ENCODE data around the gene CLDN20.
"Not testable (repeated sequence)": the region's sequence is repeated elsewhere in the genome, so short reads cannot be mapped to it uniquely, and the experiment has no call there.

Gene CLDN20

DNA sequence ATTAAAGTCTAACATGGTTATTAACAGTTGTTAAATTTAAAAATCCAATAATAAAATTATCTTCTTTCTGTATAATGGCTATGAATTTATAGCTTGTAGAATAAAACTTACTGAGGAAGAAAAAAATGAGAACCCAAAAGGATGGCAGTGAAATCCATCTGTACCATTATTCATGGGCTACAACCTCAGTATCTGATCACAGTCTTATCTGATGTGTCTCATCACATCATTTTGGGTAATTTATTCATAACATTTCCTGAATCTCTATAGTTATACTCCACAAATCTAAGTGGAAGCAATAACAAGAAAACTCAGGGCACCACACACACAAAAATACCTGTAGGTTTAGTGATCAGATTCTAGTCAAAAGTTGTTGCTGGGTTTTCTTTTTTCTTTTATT lies 7.3 kb downstream of the CLDN20 start:
- DNase-seq, result no peak

DNA sequence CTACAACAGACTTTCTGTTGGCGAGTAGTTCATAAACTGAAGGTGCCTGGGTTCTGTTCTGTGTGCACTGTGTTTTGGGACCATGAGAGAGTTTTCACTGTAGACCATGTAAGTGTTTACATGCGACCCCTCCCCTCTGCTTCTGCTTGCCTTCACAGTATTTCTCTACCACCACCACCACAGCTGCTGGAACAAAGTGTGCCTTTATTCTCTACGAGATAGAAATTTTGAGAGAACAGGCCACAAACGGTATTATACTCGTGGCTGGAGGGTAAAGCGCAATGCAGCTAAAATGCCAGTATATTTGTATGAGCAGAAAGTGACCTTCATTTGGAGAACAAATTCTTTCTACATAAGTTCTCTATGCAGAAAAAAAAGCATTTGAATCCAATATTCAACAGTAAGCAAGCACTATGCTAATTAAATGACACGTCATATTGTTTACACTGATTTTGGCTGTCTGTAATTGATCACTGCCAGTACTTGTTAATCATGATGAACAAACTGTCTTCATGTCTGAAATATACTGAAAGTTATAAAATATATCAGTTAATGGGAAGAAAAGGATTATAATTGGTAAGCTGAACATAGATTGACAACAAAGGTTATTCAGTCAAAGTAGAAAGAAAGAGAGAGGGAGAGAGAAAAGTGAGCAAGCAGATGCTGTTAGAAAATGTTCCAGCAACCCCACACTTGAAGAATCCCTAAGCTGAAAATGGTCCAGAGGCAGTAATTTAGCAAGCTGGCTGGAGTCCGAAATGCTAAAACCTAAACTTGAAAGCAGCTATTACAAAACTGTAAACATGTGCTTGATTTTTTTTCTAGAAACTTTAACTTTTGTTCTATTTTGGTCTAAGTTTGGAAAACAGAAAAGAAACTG lies 8.8 kb downstream of the CLDN20 start:
- DNase-seq, result no peak

DNA sequence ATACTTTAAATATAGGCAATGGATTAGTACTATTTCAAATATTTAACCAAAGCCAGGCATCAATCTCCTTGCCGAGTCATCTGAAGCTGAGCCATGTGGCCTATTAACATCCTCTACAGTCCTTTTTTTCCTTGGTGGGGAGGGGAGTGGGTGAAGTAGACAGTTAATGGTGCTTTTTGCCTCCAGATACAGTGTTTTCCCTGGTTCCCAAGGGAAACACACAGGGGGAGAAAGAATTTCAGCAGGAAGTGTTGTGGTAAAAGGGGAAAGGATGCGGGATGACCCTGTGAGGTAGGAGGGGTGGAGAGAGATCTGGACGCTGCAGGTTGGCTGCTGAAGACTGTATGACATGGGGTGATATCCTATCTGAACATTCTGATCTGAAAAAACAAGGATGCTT lies 9.6 kb downstream of the CLDN20 start:
- DNase-seq, result no peak

DNA sequence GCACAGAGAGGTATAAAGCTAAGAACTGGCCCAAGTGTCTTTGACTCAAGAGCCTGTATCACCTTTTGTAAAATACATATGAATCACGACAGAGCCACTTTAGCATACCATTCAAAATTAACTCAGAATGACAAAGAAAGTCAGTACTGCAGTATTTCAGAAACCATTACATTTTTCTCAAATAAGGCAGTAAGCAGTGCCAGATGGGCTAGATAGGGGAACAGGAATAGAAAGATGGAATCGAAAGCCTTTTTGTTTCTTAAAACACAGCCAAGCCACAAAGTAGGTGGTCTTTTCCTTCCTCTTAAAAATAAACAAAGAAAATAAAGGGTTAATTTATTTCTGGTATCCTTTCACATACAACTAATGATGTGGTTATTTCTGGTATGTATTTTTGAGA lies 10.3 kb downstream of the CLDN20 start:
- DNase-seq, result no peak

DNA sequence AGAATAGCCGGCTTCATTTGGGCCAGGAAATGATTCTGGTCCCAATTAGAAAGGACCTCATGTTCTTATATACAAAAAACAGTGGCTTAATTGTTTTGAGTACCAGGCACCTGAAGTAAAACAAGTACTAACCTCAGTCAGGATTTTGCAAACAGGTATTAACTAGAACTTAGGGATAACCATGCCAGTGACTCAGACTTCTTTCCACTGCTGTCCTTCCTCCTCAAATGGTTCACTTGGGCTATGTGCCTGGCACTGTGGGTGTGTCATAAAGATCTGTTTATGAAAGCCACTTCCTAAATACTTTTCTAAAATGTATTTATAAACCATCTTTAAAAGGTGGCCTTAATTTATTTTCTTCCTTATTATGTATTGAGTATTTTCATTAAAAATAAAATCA lies 10.7 kb downstream of the CLDN20 start:
- DNase-seq, result no peak

DNA sequence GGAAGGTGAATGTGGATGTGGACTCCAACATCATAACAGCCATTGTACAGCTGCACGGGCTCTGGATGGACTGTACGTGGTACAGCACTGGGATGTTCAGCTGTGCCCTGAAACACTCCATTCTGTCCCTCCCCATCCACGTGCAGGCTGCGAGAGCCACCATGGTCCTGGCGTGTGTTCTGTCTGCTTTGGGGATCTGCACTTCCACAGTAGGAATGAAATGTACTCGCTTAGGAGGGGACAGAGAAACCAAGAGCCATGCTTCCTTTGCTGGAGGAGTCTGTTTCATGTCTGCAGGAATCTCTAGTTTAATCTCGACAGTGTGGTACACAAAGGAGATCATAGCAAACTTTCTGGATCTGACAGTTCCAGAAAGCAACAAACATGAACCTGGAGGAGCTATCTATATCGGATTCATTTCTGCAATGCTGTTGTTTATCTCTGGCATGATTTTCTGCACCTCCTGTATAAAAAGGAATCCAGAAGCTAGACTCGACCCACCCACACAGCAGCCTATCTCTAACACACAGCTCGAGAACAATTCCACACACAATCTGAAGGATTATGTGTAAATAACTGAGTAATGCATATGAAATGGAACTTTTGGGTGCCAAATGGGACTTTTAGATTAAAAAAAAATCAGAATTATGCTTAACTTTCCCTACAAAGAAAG lies 12.1 kb downstream of the CLDN20 start:
- DNase-seq, result no peak

DNA sequence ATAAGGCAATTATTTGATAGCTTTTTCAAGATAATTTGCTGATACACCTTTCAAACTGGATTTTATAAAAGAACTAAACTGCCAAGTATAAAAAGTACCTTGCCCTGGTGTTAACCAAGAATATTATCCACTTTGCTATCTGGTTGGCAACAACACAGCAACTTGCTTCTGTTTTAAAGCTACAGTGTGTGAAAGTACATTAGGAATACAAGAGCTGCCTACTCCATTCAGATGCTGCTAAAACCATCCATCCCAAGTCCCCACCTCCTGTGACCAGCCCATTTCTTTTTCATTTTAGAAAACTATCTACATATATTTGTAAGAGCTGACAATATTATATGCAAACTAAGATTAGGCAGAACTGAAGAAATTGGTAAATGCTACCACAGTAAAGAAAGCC lies 12.8 kb downstream of the CLDN20 start:
- no peak for DNase-seq

DNA sequence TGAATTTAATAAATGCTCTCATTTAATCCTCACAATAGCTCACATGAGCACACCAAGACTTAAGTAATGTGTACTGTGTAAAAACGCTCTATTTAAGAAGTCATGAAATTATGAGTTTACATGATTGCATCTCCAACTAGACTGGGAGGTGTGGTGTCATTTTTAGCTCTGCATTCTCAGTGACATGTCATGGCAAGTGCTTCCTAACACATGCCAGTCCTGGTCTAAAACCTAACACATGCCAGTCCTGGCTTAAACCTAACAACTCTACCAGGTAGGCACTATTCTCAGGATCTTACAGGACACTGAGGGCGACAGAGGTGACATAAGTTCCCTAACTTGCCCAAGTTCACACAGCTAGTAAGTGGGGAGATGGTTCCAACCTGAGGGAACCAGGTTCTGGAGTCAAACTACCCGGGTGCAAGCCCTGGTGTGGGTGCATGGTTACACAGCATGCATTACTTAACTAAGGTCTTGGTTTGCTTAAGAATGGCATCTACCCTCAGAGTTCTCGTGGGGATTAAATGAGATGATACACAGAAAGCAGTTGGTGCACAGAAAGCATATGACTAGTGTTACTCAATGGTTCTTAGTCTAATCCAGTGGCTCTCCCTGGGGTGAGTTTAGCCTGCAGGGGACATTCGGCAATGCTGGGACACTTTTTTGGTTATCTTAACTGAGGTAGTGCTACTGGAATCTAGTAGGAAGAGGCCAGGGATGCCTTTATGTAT lies 14.7 kb downstream of the CLDN20 start:
- DNase-seq, result no peak

DNA sequence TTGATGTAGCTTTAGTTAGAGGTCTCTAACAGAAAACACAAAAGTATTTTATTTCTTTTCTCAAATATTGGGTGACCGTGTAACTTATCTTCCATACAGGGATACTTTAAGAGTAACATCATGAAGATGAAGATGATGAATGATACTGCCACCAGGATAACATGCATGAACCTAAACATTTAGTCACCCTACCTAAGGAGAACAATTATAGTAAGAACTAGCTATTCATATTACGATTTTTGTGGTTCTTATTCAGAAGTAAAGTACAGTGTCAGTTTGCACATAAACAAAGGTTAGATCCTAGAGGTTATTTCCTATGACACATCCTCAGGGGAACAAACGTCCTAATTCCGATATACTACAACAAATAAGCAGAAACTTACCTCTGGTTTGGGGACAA lies 21.0 kb downstream of the CLDN20 start:
- no peak for DNase-seq

DNA sequence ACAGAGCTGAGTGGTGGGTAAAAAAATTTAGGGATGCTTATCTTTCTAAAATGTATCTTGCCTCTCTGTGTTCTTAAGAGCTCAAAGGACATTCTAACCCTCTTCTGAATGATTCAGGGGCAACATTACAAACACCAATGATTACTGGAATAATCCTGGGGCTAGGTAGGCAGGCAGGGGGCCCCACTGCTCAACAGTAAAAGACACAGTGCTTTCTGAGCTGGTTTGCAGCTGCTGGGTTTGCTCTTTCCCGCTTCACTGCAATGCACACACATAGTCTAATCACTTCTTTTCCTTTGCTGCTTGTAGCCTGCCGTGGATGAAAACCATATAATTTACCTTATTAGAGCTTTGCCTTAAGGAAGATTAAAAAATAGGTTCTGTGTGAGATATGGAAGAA lies 23.9 kb downstream of the CLDN20 start:
- DNase-seq, result no peak

DNA sequence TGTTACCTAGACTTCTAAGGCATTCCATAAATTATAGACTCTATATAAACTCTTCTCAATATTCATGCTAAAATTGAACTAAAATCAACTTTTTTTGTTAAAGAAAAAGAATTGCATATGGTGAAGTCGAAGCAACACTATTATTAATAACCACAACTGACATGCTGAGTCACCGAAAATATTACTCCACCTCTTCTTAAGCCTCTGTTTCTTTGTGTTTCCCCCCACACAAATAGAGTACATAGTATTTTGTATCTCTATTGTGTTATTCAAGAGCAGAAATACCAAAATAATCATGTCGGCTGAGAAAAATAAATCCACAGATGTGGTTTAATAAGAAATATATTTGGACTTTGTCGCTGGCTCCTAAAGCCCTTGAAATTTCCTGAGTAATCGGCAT lies 26.7 kb downstream of the CLDN20 start:
- no peak for DNase-seq

DNA sequence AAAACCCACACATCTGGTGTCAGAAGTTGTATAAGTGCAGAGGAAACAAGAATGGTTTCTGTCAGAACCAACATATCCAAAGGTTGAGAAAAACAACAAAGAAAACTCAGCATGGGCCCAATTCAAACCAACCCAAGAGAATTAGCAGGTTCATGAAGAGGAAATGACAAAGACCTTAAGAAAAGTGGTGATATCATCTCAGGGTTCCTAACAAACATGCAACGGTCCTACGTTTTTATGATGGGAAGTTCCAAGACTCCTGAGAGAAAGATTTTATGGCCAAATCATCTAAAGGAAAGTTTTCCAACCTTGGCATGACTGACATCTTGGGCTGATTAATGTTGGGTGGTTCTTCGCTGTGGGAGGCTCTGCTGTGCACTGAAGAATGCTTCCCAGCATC lies 27.5 kb downstream of the CLDN20 start:
- DNase-seq, result no peak

DNA sequence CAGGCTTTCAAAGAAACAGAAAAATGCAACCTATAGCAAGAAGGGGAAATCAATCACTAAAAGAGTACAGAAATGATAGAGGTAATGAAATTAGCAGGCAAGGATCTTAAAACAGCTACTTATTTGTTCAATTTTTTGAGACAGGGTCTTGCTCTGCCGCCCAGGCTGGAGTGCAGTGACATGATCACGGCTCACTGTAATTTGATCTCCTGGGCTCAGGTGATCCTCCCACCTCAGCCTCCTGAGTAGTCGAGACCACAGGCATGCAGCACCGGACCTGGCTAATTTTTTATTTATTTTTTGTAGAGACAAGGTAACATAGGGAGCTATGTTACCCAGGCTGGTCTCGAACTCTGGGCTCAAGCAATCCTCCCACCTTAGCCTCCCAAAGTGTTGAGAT lies 28.9 kb downstream of the CLDN20 start:
- DNase-seq, result no peak

DNA sequence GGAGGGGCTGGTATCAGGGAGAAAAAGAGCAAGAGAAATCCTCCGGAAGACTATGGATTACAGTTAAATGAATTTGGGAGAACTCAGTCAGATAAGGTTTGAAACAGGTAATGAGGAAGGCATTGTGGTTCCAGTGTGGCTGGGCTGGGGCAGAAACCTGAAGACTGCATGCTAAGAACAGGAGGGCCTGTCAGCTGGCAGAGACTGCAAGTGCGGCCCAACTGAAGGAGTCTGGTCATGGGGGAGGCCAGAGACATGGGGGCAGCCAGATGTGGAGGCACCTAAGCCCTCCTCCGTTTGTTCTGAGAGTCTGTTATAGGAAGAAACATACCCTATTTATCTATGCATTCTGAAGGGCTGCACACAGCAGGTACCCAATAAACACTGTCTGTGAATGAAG lies 33.9 kb downstream of the CLDN20 start:
- no peak for DNase-seq

DNA sequence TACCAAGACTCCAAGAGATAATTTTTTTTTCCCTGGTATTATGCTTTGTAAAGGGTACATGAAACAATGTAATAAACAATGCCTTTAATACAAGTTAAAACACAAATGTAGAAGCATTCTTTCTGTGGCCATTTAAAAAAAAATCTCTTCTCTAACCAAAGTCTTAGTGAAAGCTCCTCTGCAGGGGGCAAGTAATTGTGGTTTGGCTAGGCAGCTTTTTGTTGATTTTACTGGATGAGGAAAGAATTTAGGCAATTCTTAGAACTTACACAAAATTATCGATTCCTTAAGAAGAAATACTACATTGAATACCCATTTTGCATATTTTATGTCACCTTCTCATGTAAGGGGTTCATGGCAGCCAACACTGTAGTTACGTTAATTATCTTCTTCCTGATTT lies 38.1 kb downstream of the CLDN20 start:
- DNase-seq, result no peak

DNA sequence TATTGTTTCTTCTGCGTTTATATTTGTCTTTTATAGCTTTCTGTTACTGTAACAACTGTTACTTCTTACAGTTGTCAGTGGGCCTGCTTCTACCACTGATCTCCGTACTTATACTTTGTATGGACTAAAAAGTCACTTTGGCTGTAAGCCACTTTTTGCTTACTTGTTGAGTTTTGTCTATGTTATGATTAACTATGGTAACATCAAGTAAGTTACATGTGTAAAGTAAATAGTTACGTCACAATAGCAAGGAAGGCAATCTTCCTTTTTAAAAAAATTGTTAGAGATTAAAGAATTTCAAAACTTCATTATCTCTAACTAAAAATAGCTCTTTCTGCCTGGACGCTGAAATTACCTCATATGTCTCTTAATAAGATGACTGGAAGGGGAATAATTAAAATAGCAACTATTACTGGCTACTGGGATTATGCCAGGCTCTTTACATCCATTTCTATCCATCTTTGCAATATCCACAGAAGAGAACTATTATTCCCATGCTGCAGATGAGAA lies 39.6 kb downstream of the CLDN20 start:
- DNase-seq, result no peak

DNA sequence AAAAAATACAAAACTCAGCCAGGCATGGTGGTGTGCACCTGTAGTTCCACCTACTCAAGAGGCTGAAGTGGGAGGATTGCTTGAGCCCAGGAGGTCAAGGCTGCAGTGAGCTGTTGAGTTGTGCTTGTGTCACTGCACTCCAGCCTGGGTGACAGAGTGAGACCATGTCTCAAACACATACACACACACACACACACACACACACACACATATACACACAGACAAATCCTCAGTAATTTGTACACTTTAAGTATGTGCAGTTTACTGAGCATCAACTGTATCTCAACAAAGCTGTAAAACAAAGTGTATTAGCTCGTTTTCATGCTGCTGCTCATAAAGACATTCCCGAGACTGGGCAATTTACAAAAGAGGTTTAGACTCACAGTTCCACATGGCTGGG lies 43.1 kb downstream of the CLDN20 start:
- DNase-seq, result no peak

DNA sequence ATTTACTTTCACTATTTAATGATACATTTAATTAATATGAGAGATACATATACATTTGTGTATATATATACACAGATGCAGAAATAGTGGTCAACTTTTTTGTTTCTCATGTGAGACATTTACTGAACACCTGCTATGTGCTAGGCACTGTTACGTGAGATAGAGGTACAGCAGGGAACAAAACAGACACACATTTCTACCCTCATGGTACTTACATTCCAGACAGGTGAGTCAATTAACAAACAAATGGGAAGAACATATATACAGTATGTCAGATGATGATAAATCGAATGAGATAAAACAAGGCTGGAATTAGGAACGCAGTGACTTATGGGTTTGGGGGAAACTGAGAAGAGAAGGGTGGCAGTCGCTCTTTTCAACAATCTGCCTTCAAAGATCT lies 45.3 kb downstream of the CLDN20 start:
- DNase-seq, result no peak

DNA sequence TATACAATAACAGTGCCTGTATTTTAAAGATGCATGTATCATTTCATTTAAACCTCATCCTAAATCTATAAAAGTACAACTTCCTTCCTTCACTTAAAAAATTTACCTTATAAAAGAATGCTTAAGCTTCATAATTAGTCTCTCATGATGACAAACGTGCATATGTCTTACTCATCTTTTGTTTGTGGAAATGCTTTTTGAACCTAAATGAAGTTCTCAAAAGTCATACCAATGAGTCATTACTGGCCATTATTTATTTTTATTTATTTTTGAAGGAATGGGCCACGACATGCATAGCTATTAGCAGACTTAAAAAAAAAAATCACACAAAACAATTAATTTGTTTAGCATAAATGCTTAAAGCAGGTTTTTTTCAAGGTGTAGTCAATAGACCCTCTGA lies 46.8 kb downstream of the CLDN20 start:
- no peak for DNase-seq

DNA sequence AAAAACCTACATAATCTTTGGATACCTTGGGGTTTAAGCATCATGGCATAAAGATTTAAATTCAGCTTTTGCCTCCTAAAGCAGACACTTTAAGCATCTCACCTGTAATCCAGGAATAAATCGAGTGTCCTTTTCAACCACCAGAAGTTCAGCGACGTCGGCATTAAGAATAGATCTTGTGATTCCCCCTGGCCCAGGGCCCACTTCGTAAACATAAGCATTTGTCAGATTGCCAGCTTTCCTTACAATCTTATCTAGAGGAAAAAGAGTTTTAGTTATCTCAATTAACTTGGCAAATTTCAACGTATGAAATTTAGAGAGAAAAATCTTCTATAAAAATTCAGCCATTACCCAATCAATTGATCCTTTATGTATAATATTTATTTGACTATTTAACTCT lies 47.3 kb downstream of the CLDN20 start:
- no peak for DNase-seq

DNA sequence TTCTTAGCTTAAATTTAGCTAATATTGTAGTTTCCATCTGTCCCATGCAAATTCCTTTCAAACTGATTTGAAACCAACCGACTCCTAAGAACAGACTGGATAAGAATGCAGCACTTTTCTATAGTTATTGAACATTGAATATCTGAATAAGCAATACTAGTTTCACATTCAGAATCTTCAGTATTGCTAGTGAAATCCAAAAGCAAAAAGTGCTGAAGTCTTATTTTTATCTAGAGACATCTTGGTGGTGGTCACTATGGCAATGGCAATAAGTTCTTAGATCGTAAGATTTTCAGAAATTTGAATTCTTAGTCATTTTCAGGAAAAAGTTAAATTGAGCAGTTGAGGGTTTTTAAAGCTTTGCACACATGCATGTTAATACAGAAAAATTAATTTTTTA lies 47.8 kb downstream of the CLDN20 start:
- no peak for DNase-seq

DNA sequence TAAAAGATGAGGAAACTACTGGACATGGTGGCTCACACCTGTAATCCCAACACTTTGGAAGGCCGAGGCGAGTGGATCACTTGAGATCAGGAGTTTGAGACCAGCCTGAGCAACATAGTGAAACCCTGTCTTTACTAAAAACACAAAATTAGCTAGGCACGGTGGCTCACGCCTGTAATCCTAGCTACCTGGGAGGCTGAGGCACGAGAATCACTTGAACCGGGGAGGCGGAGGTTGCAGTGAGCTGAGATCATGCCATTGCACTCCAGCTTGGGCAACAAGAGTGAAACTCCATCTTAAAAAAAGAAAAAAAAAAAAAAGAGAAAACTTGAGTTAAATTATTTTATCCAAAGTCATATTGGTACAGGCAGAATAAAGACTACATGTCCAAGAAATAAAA lies 49.1 kb downstream of the CLDN20 start:
- DNase-seq, result not testable (repeated sequence)

DNA sequence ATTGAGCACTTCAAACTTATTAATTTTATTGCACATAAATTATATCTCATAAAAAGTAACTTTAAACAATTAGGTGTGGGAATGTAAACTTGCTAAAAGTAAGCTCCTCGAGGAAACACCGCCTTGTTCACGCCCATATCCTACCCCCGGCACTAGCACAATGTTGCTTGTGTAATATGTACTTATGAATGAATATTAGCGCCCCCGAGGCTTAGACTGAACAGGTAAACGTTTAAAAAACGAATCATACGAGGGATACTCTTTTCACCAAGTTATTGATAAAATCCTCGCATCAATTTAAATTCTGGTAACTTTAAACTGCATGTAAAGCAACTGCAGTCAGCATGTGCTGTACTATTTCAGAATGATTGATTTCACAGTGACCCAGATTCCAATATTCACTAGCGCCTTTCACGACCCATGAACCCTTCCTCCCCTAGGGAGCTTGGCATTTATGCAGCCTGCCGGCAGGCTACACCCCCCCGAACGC lies 49.8 kb downstream of the CLDN20 start:
- no peak for DNase-seq

Data from activated naive CD4-positive, alpha-beta T cell treated with anti-CD3 and anti-CD28 coated beads, Interleukin-2, amount 50 U/mL, for 16 hours (primary cell).